HG02885 (cell line): ENCODE measurements around the gene GUCY2C.

ENCODE experiments used
- ATAC-seq: cut with Tn5 transposase; IDR thresholded peaks from one replicate; pipeline ENCODE4 v1.9.1; 2021; ENCODE audit warnings: mild to moderate bottlenecking; ENCODE audit not compliant: unreplicated experiment, poor library complexity

GUCY2C gene

DNA sequence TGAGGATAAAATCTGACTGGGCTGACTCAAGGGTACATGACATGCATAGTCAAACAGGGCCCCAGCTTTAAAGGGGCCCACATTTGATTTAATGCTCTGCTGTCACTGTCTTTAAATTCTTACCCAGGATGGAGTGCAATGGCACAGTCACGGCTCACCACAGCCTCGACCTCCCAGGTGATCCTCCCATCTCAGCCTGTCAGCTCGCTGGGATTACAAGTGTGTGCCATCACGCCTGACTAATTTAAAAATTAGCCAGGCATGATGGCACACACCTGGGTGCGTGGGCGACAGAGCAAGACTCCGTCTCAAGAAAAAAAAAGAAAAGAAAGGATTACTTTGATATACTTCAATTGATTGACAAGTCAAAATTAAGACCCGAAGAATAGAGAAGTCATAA, 119.5 kb downstream of the GUCY2C start:
- no peak for ATAC-seq

DNA sequence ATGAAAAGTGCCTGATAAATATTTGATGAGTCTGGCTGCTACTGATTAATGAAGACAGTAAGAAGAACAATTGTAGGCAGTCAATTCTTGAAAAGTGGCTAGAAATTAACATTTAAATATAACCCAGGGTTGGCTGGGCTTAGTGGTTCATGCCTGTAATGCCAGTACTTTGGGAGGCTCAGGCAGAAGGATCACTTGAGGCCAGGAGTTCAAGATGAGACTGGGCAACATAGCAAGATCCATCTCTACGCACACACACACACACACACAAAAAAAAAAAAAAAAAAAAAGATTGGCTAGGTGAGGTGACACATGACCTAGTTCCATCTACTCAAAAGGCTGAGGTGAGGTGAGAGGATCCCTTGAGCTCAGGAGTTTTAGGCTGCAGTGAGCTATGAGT, 120.8 kb downstream of the GUCY2C start:
- no peak for ATAC-seq

DNA sequence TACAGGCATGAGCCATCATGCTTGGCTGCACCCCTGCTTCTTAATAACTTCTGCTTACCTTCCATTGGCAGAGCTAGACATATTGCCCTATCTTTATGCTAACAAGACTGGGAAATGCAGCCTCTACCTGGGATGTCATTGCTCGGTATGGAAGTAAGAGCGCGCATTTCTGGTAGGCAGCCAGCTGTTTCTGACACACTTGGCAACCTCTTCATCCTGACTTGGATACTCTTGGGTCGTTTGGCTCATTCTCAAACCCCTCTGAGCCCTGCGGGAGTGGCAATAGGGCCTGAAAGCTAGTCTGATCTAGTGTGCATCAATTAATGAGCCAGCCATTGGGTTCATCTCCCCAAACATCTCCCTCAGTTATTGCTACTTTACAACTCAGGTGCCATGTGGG, 123.3 kb downstream of the GUCY2C start:
- ATAC-seq = no peak

DNA sequence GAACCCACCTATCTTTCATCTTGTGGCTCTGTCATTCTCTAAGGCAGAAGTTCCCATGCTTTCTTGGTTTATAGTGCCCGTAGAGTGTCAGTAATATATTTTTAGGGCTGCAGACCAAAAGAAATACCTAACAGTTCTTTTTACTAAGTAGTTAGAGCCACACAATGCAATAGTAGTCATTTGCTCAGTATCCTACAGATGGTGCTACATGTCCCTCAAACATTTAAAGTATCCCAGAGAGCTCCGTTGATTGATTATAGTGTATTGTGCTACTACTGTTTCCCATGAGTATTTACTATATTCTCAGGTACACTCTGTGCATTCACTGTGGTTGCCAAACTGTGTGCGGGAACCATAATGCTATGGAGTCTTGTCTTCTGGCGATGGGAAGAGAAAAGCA, 124.0 kb downstream of the GUCY2C start:
- ATAC-seq = no peak

DNA sequence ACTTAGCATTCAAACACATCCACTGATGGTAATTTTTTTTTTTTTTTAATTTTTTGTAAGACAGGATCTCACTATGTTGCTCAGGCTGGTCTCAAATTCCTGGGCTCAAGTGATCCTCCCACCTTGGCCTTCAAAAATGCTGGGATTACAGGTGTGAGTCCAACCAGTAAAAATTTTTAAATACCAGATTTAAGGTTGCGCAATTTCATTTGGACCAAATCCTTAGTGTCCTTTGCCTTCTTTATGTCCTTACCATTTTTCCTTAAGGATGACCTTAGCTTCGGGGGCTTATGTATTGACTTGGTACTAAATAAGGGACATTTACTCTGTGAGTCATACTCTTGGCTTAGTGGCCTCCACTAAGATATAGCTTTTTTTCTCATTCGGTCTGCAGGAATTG, 124.6 kb downstream of the GUCY2C start:
- no peak for ATAC-seq

DNA sequence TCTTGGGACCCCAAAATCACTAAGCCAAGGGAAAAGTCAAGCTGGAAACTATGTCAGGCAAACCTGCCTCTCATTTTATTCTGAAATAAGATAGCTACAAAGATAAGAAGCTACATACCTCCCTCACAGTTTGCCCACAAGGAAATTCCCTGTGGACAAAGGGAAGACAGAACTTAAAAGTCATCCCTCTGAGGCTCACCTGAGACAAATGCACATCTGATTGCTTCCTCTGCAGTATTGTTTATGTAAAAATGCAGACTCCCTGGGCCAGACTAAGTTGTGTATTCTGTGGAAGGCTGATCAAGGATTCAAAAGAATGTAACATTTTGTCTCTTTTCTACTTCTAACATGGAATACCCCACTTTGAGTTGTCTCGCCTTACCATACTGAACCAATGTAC, 126.2 kb downstream of the GUCY2C start:
- no peak for ATAC-seq

DNA sequence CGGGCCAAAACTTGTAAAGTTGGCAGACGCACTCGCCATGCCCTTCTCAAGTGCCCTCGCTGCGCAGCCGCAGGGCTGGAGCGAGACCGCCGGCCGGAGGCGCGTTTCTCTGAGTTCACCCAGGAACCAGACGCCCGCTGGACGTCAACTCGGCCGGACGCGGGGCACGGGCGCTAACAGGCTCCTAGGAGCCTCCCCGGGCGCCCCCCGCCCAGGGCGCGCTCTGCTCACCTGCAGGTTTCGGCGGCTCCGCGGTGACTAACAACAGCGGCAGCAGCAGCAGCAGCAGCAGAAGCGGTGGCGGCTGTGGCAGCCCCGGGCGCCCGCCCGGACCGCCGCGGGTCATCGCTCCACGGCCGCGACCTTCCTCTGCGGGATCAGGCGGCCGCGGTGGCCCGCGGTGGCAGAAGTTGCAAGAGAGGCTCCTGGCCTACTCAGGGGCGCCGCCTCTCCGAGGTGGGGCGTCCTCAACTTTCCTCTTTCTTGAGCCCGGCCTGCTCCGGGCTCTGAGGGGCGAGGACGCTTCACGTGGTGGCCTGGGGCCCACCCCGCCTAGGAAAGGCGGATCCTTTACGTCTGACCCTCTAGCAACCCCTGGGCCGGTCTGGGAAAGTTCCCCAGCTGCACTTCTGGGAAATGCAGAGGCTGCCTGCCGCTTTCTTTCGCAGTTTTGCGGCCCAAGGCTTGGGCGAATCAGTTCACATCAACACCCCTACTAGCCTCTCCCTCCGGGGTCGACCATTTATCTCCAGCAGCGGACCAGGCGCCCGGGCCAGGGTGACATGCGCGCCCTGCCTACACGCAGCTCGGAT, 128.8 kb downstream of the GUCY2C start, which contains the start of gene PLBD1:
PLBD1 (minus strand) TSS at position 533 of the 812 bp plus-strand sequence; CDS start at position 346, 187 bp downstream.
- ATAC-seq = peak; percentile 63

DNA sequence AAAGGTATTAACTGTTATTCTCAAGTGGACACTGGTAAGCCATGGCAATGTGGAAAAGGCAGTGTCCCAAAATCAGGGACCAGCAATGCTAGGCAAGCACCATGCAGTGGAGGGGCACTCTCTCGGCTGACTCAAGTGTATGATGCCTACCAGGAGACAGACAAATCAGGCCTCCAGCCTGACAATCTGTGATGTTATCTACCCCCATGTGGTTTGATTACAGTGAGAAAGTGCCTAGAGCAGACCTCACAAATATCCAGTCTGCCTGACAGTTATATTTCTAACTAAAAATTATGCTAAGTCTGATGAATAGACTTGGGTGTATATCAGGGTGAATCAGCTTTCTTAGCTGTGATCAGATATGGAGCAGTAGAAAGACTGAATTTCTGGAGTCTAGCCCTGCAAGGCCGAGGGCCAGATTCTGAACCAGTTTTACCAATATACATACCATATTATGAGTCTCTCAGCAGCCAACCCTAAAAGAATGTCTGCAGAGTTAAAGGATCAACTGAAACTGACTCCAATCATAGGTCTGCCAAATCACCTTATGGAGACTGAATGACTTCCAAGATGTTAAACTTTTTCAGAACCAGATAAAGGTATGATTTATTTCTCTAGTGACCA, 132.0 kb downstream of the GUCY2C start:
- ATAC-seq = no peak

DNA sequence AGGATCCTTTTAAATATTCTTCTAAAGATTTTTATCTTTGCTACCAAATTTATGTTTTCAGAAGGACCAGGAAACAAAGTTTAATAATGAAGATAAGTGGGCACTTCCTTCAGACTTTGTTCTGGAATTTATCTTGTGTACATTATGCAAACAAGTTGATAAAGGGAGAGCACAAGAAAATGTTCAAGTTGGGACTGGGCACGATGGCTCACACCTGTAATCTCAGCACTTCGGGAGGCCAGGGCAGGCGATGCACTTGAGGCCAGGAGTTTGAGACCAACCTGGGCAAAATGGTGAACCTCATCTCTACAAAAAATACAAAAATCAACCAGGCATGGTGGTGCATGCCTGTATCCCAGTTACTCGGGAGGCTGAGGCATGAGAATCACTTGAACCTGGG, 133.4 kb downstream of the GUCY2C start:
- ATAC-seq = no peak
